Neural crest cell (in vitro differentiated cells): ENCODE measurements around the gene TRIP6. TPM values are rescaled to one million over a fixed set of nuclear protein-coding genes. Genes with fewer than 3 reads are reported as not detected.
"Not testable (repeated sequence)": the region's sequence is repeated elsewhere in the genome, so short reads cannot be mapped to it uniquely, and the experiment has no call there.

Experiments
- DNase-seq: peaks from one replicate; pipeline ENCODE4 v3.0.0; 2021; ENCODE audit warnings: low read depth, mixed read lengths, low spot score
- H3K27ac Mint-ChIP-seq: one replicate; pipeline ENCODE4 v1.8.0; 2021; ENCODE audit warnings: mild to moderate bottlenecking, mixed read lengths; ENCODE audit not compliant: unreplicated experiment
- H3K27me3 Mint-ChIP-seq: 2 replicates; pipeline ENCODE4 v1.8.0; 2021; ENCODE audit warnings: low read depth, mild to moderate bottlenecking, mixed read lengths
- H3K36me3 Mint-ChIP-seq: 2 replicates; pipeline ENCODE4 v1.8.0; 2021; ENCODE audit warnings: low read depth, mild to moderate bottlenecking, mixed read lengths
- H3K4me1 Mint-ChIP-seq: 2 replicates; pipeline ENCODE4 v1.8.0; 2021; ENCODE audit warnings: mixed read lengths
- H3K4me3 Mint-ChIP-seq: one replicate; pipeline ENCODE4 v1.8.0; 2021; ENCODE audit warnings: mild to moderate bottlenecking, mixed read lengths
- H3K9me3 Mint-ChIP-seq: 2 replicates; pipeline ENCODE4 v1.8.0; 2021; ENCODE audit warnings: mixed read lengths
- total RNA-seq: library from RNA; stranded (reverse); gene quantifications from 2 replicates; pipeline ENCODE4 v1.2.1, GENCODE V29; 2021
- TF ChIP-seq, protein P1 (sequence below): fragments of 200-600 bp; sonication (generic); conservative IDR thresholded peaks from 2 replicates; pipeline ENCODE4 v1.5.0; 2021; ENCODE audit warnings: antibody characterized with exemption, mild to moderate bottlenecking

Gene TRIP6
- total RNA-seq, 1 donor from 2014 or later, result 39.7 TPM

- TF ChIP-seq, protein P1, sequence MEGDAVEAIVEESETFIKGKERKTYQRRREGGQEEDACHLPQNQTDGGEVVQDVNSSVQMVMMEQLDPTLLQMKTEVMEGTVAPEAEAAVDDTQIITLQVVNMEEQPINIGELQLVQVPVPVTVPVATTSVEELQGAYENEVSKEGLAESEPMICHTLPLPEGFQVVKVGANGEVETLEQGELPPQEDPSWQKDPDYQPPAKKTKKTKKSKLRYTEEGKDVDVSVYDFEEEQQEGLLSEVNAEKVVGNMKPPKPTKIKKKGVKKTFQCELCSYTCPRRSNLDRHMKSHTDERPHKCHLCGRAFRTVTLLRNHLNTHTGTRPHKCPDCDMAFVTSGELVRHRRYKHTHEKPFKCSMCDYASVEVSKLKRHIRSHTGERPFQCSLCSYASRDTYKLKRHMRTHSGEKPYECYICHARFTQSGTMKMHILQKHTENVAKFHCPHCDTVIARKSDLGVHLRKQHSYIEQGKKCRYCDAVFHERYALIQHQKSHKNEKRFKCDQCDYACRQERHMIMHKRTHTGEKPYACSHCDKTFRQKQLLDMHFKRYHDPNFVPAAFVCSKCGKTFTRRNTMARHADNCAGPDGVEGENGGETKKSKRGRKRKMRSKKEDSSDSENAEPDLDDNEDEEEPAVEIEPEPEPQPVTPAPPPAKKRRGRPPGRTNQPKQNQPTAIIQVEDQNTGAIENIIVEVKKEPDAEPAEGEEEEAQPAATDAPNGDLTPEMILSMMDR, result no peak
These were observed 26.6 kb upstream of the TRIP6 start for GRCh38 chr7:100840470-100841100.

GRCh38 chr7:100847360-100847759, 19.8 kb upstream of the TRIP6 start:
- Mint-ChIP-seq H3K4me1 (peaks cover 4% of the 10 kb centered on the region), H3K4me3 (no peak overlapping the region), H3K36me3 (no peaks in the 10 kb centered on the region), H3K27ac (no peak overlapping the region), H3K27me3 (no peaks in the 10 kb centered on the region), H3K9me3 (no peaks in the 10 kb centered on the region)
- DNase-seq, result no peak
- TF ChIP-seq, protein P1, result no peak

More at GRCh38 chr7:100840470-100841100, 26.6 kb upstream of the TRIP6 start:
- no peak for DNase-seq
- no peaks in the 10 kb centered on the region for H3K36me3 Mint-ChIP-seq
- H3K4me3 Mint-ChIP-seq, result peak overlapping the region; percentile 2
- peaks cover 37% of the 10 kb centered on the region for H3K4me1 Mint-ChIP-seq
- no peaks in the 10 kb centered on the region for H3K27me3 Mint-ChIP-seq
- H3K27ac Mint-ChIP-seq, result peak overlapping the region; percentile 72
- H3K9me3 Mint-ChIP-seq, result no peaks in the 10 kb centered on the region

- Mint-ChIP-seq H3K4me3 (peak within 1 kb of the TSS; percentile 80), H3K4me1 (peaks cover 4% of the 10 kb centered on the region), H3K27ac (no peak within 1 kb of the TSS), H3K36me3 (no peaks in the 10 kb centered on the region), H3K9me3 (no peaks in the 10 kb centered on the region), H3K27me3 (no peaks in the 10 kb centered on the region)
- TF ChIP-seq, protein P1, result peak; percentile 99
- DNase-seq, result peak; percentile 93
These were observed 14.9 kb upstream of the TRIP6 start, which contains the start of gene SLC12A9 for GRCh38 chr7:100852048-100852872. Gene SLC12A9, plus strand, starts transcription at chr7:100852713. Its CDS starts 1,485 bp downstream, at chr7:100854198.

DNA sequence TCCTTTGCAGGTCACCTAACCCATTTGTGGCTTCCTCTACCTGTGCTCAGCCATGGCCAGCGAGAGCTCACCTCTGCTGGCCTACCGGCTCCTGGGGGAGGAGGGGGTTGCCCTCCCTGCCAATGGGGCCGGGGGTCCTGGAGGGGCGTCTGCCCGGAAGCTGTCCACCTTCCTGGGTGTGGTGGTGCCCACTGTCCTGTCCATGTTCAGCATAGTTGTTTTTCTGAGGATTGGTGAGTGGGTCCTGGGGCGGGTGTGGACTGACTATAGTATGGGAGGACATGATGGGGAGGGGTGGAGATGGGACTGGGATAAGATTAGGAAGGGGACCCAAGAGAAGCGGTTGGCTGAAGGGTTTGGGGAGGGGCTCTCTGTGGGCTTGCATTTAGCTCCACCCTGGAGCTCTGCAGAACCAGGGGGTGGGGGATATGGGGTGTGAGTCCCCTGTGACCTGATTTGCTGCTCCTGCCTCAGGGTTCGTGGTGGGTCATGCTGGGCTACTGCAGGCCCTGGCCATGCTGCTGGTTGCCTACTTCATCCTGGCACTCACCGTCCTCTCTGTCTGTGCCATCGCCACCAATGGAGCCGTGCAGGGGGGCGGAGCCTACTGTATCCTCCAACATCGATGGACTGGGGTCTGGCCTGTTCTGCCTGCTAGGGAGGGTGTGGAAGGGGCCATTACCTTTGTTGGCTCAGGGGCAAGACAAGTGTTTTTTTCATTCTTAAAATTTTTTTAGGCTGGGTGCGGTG, 12.9 kb upstream of the TRIP6 start:
- no peak for DNase-seq
- no peak overlapping the region for H3K27ac Mint-ChIP-seq
- H3K36me3 Mint-ChIP-seq, result no peaks in the 10 kb centered on the region
- TF ChIP-seq, protein P1, result no peak
- no peaks in the 10 kb centered on the region for H3K9me3 Mint-ChIP-seq
- H3K4me3 Mint-ChIP-seq, result peak overlapping the region; percentile 9
- no peaks in the 10 kb centered on the region for H3K27me3 Mint-ChIP-seq
- peaks cover 4% of the 10 kb centered on the region for H3K4me1 Mint-ChIP-seq

GRCh38 chr7:100854899-100855298, 12.3 kb upstream of the TRIP6 start:
- not testable (repeated sequence) for H3K4me1 Mint-ChIP-seq, H3K27ac Mint-ChIP-seq, H3K27me3 Mint-ChIP-seq, H3K9me3 Mint-ChIP-seq, DNase-seq, H3K4me3 Mint-ChIP-seq, H3K36me3 Mint-ChIP-seq
